Fibroblast of skin of left quadriceps (primary cell): ENCODE data around the gene ADARB1.
A peak's percentile ranks its signal among the peaks of the same experiment; 100 is the strongest.

ENCODE experiments used
- DNase-seq, 2 experiments: peaks; one replicate each; pipeline ENCODE4 v3.0.0-alpha.2; 2013; ENCODE audit warnings: low read depth in 2 of 2

The ADARB1 gene

GRCh38 chr21:45226540-45227326, 152.4 kb downstream of the ADARB1 start:
- no peak for DNase-seq

GRCh38 chr21:45227735-45228134, 153.4 kb downstream of the ADARB1 start:
- no peak for DNase-seq

- DNase-seq, result peak; percentile 98
Observed at GRCh38 chr21:45228171-45228641, 153.8 kb downstream of the ADARB1 start.

GRCh38 chr21:45228656-45229240, 154.4 kb downstream of the ADARB1 start:
- DNase-seq, result no peak

GRCh38 chr21:45231705-45232104, 157.3 kb downstream of the ADARB1 start:
- DNase-seq, result no peak

- DNase-seq, result no peak
Observed at GRCh38 chr21:45234127-45234526, 159.7 kb downstream of the ADARB1 start.

- DNase-seq, result no peak
Observed at GRCh38 chr21:45234965-45235364, 160.6 kb downstream of the ADARB1 start.

GRCh38 chr21:45235488-45235887, 161.1 kb downstream of the ADARB1 start:
- DNase-seq, result no peak

- DNase-seq, result no peak
Observed at GRCh38 chr21:45236481-45236880, 162.1 kb downstream of the ADARB1 start.

- DNase-seq, result no peak
Observed at GRCh38 chr21:45237401-45237800, 163.0 kb downstream of the ADARB1 start.

GRCh38 chr21:45241357-45241756, 167.0 kb downstream of the ADARB1 start:
- DNase-seq, result no peak

GRCh38 chr21:45243603-45244002, 169.2 kb downstream of the ADARB1 start:
- no peak for DNase-seq

- DNase-seq, result no peak
Observed at GRCh38 chr21:45244799-45245340, 170.5 kb downstream of the ADARB1 start.

GRCh38 chr21:45246386-45247320, 172.3 kb downstream of the ADARB1 start:
- no peak for DNase-seq

- no peak for DNase-seq
Observed at GRCh38 chr21:45248301-45248892, 174.0 kb downstream of the ADARB1 start.

GRCh38 chr21:45248893-45249381, 174.6 kb downstream of the ADARB1 start:
- DNase-seq, result no peak

GRCh38 chr21:45249626-45250025, 175.2 kb downstream of the ADARB1 start:
- DNase-seq, result no peak

- no peak for DNase-seq
Observed at GRCh38 chr21:45250272-45250671, 175.9 kb downstream of the ADARB1 start.

GRCh38 chr21:45250914-45251634, 176.7 kb downstream of the ADARB1 start:
- DNase-seq, result no peak

GRCh38 chr21:45251635-45252447, 177.5 kb downstream of the ADARB1 start:
- DNase-seq, result no peak
